K562 (cell line): ENCODE data around the gene RIMS3. TPM values are rescaled to one million over a fixed set of nuclear protein-coding genes. Genes with fewer than 3 reads are reported as not detected.

Experiments used
- ADNP ChIP-seq: fragments of 200-800 bp; sonication (Bioruptor generic); IDR thresholded peaks from 2 replicates; pipeline ENCODE4 v1.6.1; 2016; ENCODE audit warnings: missing genetic modification characterization, missing compliant biosample characterization
- CBFA2T2 ChIP-seq: fragments of 450-650 bp; conservative IDR thresholded peaks from 2 replicates; pipeline ENCODE4 v1.6.1; 2017; ENCODE audit warnings: mild to moderate bottlenecking
- CEBPB ChIP-seq: fragments of 450-650 bp; IDR thresholded peaks from 2 replicates; pipeline ENCODE4 v1.6.1; 2016; ENCODE audit warnings: missing genetic modification characterization, missing compliant biosample characterization
- ETV6 ChIP-seq, 3 experiments: fragments of 150-350 bp in 1 of 3; sonication (generic) in 1 of 3; formaldehyde crosslinking in 1 of 3; IDR thresholded peaks; 2 replicates each; pipeline versions ENCODE4 v1.6.1 to v1.8.0; 2014 to 2022; ENCODE audit warnings: borderline replicate concordance in 2 of 3, low read depth in 2 of 3, antibody characterized with exemption in 1 of 3, low read length in 1 of 3, mild to moderate bottlenecking in 1 of 3, missing genetic modification reagents in 1 of 3
- HNRNPK ChIP-seq: fragments of 200-400 bp; formaldehyde crosslinking; IDR thresholded peaks from one replicate; pipeline ENCODE4 v1.6.1; 2018; ENCODE audit warnings: mild to moderate bottlenecking, low read depth, low read length; ENCODE audit not compliant: poor library complexity, severe bottlenecking
- MTA1 ChIP-seq: fragments of 450-650 bp; IDR thresholded peaks from 2 replicates; pipeline ENCODE4 v1.6.1; 2017; ENCODE audit warnings: borderline replicate concordance
- POLR3G ChIP-seq: IDR thresholded peaks from 2 replicates; pipeline ENCODE4 v1.6.1; 2011; ENCODE audit not compliant: insufficient read length, insufficient replicate concordance; ENCODE audit errors: extremely low read depth
- SP1 ChIP-seq: sonication (generic); formaldehyde crosslinking; IDR thresholded peaks from 2 replicates; pipeline ENCODE4 v1.8.1; 2022; ENCODE audit warnings: mild to moderate bottlenecking, missing genetic modification reagents
- ZNF263 ChIP-seq: sonication (generic); formaldehyde crosslinking; IDR thresholded peaks from 2 replicates; pipeline ENCODE4 v1.8.0; 2022; ENCODE audit warnings: mild to moderate bottlenecking, missing genetic modification reagents, borderline replicate concordance
- ZNF583 ChIP-seq: fragments of 250-450 bp; sonication (Bioruptor Pico); IDR thresholded peaks from 2 replicates; pipeline ENCODE4 v1.4.0; 2020
- polyA plus RNA-seq, 8 experiments: library from polyadenylated mRNA; depleted of rRNA in 4 of 8; stranded (reverse) in 5 of 8; unstranded in 3 of 8; fragments of >200 nt; fragmentation: Nextera tagmentation in 2 of 8; fragmentation: Illumina TruSeq in 1 of 8; extraction: Ambion mirVana in 2 of 8; extraction: Trizol in 1 of 8; gene quantifications; 2 replicates each; pipeline versions ENCODE4 v1.2.1 to v1.2.3, GENCODE V29; 2011 to 2014; ENCODE audit warnings: inconsistent platforms in 1 of 8, missing spikeins in 1 of 8
- total RNA-seq, 7 experiments: library from RNA; depleted of rRNA in 6 of 7; stranded (reverse); fragments of >200 nt in 6 of 7; fragmentation: Illumina TruSeq in 2 of 7; extraction: Trizol in 2 of 7; gene quantifications; 2 replicates each; pipeline versions ENCODE4 v1.2.1 to v1.2.3, GENCODE V29; 2011 to 2021; ENCODE audit warnings: low replicate concordance in 1 of 7
- TF ChIP-seq, protein P1 (sequence below), 3 experiments: fragments of 200-800 bp in 1 of 3; sonication (Bioruptor generic) in 1 of 3; sonication (generic) in 1 of 3; formaldehyde crosslinking in 1 of 3; IDR thresholded peaks; 2 replicates each; pipeline versions ENCODE4 v1.6.1 to v1.8.0; 2016 to 2022; ENCODE audit warnings: mild to moderate bottlenecking in 2 of 3, missing compliant biosample characterization in 2 of 3, missing genetic modification characterization in 2 of 3, missing genetic modification reagents in 1 of 3
- TF ChIP-seq, protein P2 (sequence below): fragments of 450-650 bp; IDR thresholded peaks from 2 replicates; pipeline ENCODE4 v1.6.1; 2017; ENCODE audit warnings: mild to moderate bottlenecking, moderate library complexity
- TF ChIP-seq, protein P3 (sequence below): sonication (generic); formaldehyde crosslinking; IDR thresholded peaks from 2 replicates; pipeline ENCODE4 v1.8.1; 2022; ENCODE audit warnings: missing genetic modification reagents
- TF ChIP-seq, protein P4 (sequence below), 2 experiments: IDR thresholded peaks in 1 of 2; conservative IDR thresholded peaks in 1 of 2; 2 replicates each; pipeline ENCODE4 v1.6.1; 2016; ENCODE audit warnings: low read depth in 2 of 2, mild to moderate bottlenecking in 1 of 2, missing compliant biosample characterization in 1 of 2, missing genetic modification characterization in 1 of 2, moderate library complexity in 1 of 2
- TF ChIP-seq, protein P5 (sequence below): sonication (generic); formaldehyde crosslinking; IDR thresholded peaks from 2 replicates; pipeline ENCODE4 v1.8.0; 2023; ENCODE audit warnings: mild to moderate bottlenecking, missing genetic modification reagents
- TF ChIP-seq, protein P6 (sequence below), 2 experiments: fragments of 450-650 bp in 1 of 2; sonication (generic) in 1 of 2; formaldehyde crosslinking; conservative IDR thresholded peaks; 2 replicates each; pipeline versions ENCODE4 v1.4.0 to v1.8.1; 2020 to 2022; ENCODE audit warnings: mild to moderate bottlenecking in 1 of 2, missing genetic modification reagents in 1 of 2

RIMS3 gene
- total and polyA plus RNA-seq, 9 of the 15 experiments (the other 6 are each of a cell fraction or from before 2014, with no cell fraction given) = 0.06 to 1.2 (median 0.59) TPM

DNA sequence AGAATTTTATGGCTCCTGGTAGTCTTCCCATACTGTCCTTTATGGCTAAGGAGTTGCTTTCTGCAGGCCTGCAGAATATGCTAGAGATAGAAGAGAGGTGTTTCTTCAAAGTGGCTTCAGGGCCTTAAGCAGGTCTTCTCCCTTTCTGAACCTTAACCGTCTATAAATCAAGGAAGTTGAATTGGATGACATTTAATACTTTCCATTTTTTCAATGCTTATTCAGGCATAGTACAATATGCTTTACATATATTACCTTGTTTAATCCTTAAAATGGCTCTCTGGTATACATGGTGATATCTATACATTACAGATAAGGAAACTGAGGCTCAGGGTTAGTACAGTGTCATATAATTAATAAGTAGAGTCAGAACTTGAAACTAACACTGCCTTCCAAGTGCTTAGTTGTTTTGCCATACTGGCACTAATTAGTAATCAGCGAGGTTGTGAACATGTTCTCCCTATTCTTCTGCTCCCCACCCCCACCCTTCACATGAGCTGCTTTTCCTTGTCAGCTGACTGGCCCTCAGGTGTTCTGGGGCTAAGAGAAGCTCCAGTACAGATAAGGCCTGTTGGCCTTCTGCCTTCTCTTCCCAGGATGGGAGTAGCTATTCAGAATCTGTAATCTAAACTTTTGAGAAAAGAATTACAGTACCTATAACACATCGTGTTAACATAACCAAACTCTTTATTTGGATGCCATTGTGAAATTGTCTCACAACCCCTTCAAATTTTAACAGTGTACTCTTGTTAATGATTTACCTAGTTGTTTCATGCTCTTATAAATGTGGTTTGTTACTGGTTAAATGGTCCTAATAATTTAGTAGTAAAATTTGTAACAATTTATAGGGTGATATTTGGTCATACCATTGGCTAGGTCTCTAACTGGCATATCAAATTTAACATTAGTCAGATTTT, 39.6 kb upstream of the RIMS3 start (continued):
- TF ChIP-seq, protein P1, sequence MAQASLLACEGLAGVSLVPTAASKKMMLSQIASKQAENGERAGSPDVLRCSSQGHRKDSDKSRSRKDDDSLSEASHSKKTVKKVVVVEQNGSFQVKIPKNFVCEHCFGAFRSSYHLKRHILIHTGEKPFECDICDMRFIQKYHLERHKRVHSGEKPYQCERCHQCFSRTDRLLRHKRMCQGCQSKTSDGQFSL (CRISPR knock-in tag; IDR thresholded peaks at IDR 0.05) = no peak
- TF ChIP-seq, protein P1 (tag; IDR thresholded peaks at IDR 0.05) = no peak
- TF ChIP-seq POLR3G (no peak), CBFA2T2 (peak; percentile 49), HNRNPK (no peak), CEBPB (tag) (no peak), SP1 (CRISPR knock-in tag) (no peak), ETV6 (IDR thresholded peaks at IDR 0.05; ENCODE audit: borderline replicate concordance in 1 of 2, low read depth in 2 of 2, low read length in 1 of 2) (no peak), ETV6 (CRISPR knock-in tag; IDR thresholded peaks at IDR 0.05; ENCODE audit: borderline replicate concordance) (no peak), MTA1 (peak; percentile 42; the same call in 1 of the 2 replicates), ZNF583 (CRISPR knock-in tag) (no peak), ZNF263 (CRISPR knock-in tag) (no peak), ADNP (peak; percentile 55)
- TF ChIP-seq, protein P2, sequence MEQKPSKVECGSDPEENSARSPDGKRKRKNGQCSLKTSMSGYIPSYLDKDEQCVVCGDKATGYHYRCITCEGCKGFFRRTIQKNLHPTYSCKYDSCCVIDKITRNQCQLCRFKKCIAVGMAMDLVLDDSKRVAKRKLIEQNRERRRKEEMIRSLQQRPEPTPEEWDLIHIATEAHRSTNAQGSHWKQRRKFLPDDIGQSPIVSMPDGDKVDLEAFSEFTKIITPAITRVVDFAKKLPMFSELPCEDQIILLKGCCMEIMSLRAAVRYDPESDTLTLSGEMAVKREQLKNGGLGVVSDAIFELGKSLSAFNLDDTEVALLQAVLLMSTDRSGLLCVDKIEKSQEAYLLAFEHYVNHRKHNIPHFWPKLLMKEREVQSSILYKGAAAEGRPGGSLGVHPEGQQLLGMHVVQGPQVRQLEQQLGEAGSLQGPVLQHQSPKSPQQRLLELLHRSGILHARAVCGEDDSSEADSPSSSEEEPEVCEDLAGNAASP = no peak
- TF ChIP-seq, protein P3, sequence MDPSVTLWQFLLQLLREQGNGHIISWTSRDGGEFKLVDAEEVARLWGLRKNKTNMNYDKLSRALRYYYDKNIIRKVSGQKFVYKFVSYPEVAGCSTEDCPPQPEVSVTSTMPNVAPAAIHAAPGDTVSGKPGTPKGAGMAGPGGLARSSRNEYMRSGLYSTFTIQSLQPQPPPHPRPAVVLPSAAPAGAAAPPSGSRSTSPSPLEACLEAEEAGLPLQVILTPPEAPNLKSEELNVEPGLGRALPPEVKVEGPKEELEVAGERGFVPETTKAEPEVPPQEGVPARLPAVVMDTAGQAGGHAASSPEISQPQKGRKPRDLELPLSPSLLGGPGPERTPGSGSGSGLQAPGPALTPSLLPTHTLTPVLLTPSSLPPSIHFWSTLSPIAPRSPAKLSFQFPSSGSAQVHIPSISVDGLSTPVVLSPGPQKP (CRISPR knock-in tag) = no peak
- TF ChIP-seq, protein P4, sequence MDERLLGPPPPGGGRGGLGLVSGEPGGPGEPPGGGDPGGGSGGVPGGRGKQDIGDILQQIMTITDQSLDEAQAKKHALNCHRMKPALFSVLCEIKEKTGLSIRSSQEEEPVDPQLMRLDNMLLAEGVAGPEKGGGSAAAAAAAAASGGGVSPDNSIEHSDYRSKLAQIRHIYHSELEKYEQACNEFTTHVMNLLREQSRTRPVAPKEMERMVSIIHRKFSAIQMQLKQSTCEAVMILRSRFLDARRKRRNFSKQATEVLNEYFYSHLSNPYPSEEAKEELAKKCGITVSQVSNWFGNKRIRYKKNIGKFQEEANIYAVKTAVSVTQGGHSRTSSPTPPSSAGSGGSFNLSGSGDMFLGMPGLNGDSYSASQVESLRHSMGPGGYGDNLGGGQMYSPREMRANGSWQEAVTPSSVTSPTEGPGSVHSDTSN (CRISPR knock-in tag; IDR thresholded peaks at IDR 0.05; ENCODE audit: low read depth) = no peak
- TF ChIP-seq, protein P4 (tag; conservative IDR thresholded peaks at IDR 0.05; ENCODE audit: low read depth) = peak; percentile 50; the same call in 1 of the 2 replicates
- TF ChIP-seq, protein P5, sequence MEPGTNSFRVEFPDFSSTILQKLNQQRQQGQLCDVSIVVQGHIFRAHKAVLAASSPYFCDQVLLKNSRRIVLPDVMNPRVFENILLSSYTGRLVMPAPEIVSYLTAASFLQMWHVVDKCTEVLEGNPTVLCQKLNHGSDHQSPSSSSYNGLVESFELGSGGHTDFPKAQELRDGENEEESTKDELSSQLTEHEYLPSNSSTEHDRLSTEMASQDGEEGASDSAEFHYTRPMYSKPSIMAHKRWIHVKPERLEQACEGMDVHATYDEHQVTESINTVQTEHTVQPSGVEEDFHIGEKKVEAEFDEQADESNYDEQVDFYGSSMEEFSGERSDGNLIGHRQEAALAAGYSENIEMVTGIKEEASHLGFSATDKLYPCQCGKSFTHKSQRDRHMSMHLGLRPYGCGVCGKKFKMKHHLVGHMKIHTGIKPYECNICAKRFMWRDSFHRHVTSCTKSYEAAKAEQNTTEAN (CRISPR knock-in tag) = no peak
- TF ChIP-seq, protein P6, sequence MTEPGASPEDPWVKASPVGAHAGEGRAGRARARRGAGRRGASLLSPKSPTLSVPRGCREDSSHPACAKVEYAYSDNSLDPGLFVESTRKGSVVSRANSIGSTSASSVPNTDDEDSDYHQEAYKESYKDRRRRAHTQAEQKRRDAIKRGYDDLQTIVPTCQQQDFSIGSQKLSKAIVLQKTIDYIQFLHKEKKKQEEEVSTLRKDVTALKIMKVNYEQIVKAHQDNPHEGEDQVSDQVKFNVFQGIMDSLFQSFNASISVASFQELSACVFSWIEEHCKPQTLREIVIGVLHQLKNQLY (CRISPR knock-in tag; conservative IDR thresholded peaks at IDR 0.05) = no peak
